ENCODE data around the gene STX4.
A peak's percentile ranks its signal among the peaks of the same experiment; 100 is the strongest.

The STX4 gene

GRCh38 chr16:31020536-31020935, 12.8 kb upstream of the STX4 start:
- no peak for DNase-seq (ENCODE audit: low read depth)

GRCh38 chr16:31022544-31023251, 10.7 kb upstream of the STX4 start:
- no peak for DNase-seq (ENCODE audit: low read depth)

DNA sequence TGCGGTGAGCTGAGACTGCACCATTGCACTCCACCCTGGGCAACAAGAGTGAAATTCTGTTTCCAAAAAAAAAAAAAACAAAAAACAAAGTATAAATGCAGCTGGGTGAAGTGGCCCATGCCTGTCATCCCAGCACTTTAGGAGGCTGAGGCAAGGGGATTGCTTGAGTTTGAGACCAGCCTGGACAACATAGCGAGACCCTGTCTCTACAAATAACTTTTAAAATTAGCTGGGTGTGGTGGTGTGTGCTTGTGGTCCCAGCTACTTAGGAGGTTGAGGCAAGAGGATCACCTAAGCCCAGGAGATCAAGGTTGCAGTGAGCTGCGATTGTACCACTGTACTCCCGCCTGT, 10.1 kb upstream of the STX4 start:
- no peak for DNase-seq (ENCODE audit: low read depth)

GRCh38 chr16:31023627-31024226, 9.6 kb upstream of the STX4 start:
- no peak for DNase-seq (ENCODE audit: low read depth)

- DNase-seq (ENCODE audit: low read depth) = no peak
Observed at GRCh38 chr16:31025339-31025738, 8.0 kb upstream of the STX4 start.

DNA sequence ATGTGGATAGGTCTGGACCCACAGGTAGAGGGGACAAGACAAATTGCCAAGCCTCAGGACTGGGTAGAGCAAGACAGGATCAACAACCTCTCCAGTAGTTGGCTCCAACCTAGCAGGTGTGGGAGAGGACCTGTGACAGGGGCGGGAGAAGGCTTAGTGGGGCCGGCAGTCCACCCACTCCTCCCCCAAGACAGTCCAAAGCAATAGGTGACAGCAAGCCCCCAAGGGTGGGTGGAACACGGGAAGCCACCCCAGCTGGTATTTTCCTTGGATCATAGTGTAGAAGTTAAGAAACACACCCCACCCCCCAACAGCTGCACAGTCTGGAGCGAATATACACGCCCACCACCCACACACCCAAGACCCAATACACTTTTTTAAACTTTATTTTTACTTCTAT, 4.1 kb upstream of the STX4 start:
- DNase-seq (ENCODE audit: low read depth) = no peak

- no peak for DNase-seq (ENCODE audit: low read depth)
Observed at GRCh38 chr16:31031276-31031675, 2.1 kb upstream of the STX4 start.

- peak; percentile 80 for DNase-seq (ENCODE audit: low read depth)
Observed at GRCh38 chr16:31033709-31034492, 543 bp downstream of the STX4 start.

DNA sequence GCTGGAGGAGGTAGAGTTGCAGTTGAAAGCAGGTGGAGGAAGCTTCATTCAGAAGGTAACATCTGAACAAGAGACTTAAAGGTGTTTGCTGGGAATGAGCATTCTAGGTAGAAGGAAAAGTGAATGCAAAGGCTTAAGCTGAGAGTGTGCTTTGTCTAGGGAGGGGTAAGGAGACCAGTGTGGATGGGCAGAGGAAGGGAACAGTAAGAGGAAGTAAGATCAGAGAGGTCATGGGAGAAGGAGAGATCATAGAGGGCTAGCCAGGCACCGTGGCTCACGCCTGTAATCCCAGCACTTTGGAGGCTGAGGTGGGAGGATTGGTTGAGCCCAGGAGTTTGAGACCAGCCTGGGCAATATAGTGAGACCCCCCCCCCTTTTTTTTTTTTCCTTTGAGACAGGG, 3.3 kb downstream of the STX4 start:
- DNase-seq (ENCODE audit: low read depth) = no peak

GRCh38 chr16:31038993-31039392, 5.6 kb downstream of the STX4 start:
- no peak for DNase-seq (ENCODE audit: low read depth)

DNA sequence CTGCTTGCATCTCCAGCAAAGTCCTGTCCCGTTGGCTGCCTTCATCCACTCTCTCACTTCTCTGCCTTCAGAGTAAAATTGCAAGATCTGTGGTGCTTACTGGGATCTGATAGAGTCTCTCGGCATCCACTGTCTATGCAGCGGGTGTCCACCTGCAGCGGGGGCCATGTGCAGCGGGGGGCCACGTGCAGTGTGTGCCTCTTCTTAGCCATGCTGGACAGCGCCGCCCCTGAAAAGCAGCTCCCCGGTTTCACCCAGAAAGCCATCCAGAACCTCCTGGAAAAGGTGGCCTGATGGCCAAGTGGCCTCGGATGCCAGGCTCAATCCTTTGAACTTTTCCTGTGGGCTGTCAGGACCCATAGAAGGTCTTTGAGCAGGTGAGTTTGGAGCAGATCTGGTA, 9.5 kb downstream of the STX4 start:
- DNase-seq (ENCODE audit: low read depth) = no peak

DNA sequence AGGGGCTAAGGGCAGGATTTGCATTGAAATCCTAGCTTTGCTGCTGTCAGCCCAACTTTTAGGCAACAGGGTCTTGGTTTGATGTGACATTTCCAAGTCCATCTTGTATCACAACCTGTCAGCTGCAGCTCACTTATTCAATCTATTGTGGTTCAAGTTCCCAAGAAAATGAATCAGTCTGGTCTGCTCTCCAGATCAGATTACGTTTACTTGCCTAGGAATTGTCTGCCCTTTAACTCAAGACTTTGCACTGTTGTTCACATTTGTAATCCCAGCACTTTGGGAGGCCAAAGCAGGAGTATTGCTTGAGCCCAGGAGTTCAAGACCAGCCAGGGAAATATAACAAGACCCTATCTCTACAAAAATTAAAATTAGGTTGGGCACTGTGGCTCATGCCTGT, 10.0 kb downstream of the STX4 start:
- no peak for DNase-seq (ENCODE audit: low read depth)

- no peak for DNase-seq (ENCODE audit: low read depth)
Observed at GRCh38 chr16:31043898-31044481, 10.6 kb downstream of the STX4 start.

- DNase-seq (ENCODE audit: low read depth) = no peak
Observed at GRCh38 chr16:31050280-31051030, 17.1 kb downstream of the STX4 start.

DNA sequence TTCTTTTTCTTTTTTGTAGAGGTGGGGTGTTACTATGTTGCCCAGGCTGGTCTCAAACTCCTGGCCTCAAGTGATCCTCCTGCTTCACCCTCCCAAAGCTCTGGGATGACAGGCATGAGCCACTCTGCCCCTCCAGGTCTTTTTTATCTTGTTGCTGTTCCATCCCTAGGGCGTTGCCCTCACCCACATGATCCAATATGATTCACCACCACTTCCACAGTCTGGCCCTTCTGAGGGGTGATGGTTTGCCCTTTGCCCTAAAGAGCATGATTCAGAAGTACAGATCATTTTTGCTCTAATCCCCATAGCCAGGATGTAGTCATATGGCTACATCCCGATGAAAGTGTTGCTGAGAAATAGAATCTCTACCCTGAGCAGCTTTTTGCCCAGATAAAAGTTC, 18.8 kb downstream of the STX4 start:
- DNase-seq (ENCODE audit: low read depth) = no peak

DNA sequence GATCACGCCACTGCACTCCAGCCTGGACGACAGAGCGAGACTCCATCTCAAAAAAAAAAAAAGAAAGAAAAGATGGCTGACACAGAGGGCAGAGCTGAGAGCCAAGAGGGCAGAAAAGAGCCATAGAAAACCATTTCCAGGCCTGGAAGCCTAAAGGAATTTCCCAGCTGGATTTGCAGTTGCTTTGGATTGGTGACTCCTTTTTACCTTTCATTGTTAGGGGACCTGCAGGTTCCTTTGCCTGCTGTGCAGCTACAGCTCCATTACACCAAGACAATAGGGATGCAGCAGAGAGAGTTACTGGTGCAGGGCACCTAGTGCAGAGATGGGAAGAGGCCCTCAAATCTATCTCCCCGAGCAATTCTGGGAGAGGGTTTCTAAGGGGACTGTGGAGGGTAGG, 22.3 kb downstream of the STX4 start:
- no peak for DNase-seq (ENCODE audit: low read depth)

DNA sequence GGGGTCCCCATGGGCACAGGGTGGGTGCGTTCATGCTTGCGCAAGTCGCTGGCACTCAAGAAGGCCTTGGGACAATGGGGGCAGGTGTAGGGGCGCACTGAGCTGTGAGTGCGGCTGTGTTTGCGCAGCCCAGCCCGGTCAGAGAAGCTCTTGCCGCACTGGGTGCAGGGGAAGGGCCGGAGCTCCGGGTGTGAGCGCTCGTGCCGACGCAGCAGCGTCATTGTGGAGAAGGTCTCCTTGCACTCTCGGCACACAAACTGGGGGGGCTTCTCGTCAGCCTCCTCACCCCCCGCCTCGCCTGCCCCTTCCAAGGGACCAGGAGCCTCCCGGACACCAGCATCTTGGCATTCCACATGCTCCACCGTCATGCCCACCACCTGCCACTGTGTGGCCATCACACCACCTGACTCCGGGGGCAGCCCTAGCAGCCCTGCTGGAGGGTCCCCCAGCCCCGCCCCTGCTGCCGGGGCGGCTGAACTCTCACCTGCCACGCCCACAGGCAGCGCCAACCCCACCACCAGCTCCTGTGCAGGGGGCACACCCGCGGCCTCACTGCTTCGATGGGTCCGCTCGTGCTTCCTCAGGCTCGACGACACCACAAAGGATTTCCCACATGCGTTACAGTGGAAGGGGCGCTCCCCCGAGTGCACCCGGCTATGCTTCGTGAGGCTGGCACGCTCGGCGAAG, 27.9 kb downstream of the STX4 start:
- no peak for DNase-seq (ENCODE audit: low read depth)

DNA sequence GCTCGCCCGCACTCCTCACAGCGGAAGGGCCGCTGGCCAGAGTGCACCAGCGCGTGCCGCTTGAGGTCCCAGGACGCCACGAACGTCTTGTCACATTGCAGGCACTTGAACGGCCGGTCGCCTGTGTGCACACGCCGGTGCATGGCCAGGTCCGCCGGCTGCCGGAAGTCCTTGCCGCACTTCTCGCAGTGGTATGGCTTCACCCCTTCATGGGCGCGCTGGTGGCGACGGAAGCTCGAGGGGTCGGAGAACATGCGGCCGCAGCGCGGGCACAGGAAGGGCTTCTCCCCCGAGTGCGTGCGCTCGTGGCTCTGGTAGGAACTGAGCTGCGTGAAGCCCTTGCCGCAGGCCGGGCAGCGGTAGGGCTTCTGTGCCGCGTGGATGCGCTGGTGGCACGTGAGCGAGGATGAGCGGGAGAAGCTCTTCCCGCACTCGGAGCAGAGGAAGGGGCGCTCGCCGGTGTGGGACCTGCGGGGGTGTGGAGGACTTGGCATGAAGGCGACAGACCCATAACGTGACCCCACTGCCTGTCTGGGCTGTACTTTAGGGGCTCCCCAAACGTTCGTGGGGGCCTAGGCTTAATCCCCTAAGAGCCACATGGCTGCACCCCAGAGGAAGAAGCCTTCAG, 28.6 kb downstream of the STX4 start:
- no peak for DNase-seq (ENCODE audit: low read depth)

DNA sequence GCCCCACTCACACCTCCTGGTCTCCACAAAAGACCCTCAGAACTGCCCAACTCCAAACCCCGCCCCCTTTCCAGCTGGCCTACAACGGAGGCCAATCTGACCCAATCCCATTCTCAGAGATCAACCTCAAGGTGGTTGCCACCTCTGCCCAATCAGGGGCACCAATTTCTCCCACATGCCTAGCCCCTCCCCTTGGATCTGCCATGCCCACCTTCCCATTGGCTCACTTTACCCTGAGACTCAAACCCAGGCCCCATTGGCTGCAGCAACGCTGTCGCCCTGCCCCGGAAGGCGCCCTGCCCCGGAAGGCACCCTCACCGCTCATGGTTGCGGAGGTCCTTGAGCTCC, 30.1 kb downstream of the STX4 start:
- no peak for DNase-seq (ENCODE audit: low read depth)

DNA sequence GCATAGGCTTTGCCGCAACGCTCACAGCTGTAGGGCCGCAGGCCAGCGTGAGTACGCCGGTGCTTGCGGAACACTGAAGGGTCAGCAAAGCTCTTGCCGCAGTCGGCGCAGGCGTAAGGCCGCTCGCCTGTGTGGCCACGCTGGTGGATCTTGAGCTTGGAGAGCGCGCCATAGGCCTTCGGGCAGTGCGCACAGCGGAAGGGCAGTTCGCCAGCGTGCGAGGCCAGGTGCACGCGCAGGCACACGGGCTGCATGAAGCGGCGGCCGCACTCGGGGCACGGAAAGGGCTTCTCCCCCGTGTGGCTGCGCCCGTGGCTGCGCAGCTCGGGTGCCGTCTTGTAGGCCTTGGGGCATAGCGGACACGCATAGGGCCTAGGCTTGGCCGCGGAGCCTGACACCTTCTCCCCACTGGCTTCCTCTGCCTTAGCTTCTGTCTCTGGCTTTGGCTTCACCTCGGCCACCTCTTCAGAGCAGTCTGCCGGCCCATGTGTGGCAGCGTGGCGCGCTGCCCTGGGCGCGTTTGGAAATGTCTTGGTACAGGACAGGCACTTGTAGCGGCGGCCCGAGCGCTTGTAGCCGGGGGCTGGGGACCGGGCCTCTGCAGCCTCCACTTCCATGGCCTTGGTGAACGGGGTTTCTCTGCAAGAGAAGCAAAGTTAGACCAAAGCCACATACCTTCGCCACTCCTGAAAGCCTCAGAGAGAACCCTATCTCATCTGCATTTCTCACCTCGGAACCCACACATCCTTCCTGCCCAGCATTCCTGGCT, 30.7 kb downstream of the STX4 start:
- peak; percentile 10 for DNase-seq (ENCODE audit: low read depth)

All from stimulated activated CD8-positive, alpha-beta memory T cell treated with anti-CD3 and anti-CD28 coated beads, Interleukin-12 subunit alpha, Interleukin-12 subunit beta, amount 100 ng/mL, for 4 hours (primary cell).